IPS-NIHi7 (cell line): ENCODE data around the gene UXT.
"Not testable (repeated sequence)": the region's sequence is repeated elsewhere in the genome, so short reads cannot be mapped to it uniquely, and the experiment has no call there.

Experiments used
- DNase-seq: peaks from one replicate; pipeline ENCODE4 v3.0.0; 2012; ENCODE audit warnings: mixed read lengths; ENCODE audit errors: extremely low spot score

UXT gene

GRCh38 chrX:47614618-47615017, 44.4 kb downstream of the UXT start:
- DNase-seq, result no peak

- no peak for DNase-seq
Measured at GRCh38 chrX:47613082-47613481, 45.9 kb downstream of the UXT start.

GRCh38 chrX:47612418-47612817, 46.6 kb downstream of the UXT start:
- DNase-seq, result no peak

GRCh38 chrX:47611926-47612325, 47.1 kb downstream of the UXT start:
- DNase-seq, result no peak

GRCh38 chrX:47611489-47611888, 47.5 kb downstream of the UXT start:
- DNase-seq, result no peak

- DNase-seq, result no peak
Measured at GRCh38 chrX:47610511-47610910, 48.5 kb downstream of the UXT start.

- DNase-seq, result peak; percentile 56
Measured at GRCh38 chrX:47608130-47608810, 50.7 kb downstream of the UXT start.

GRCh38 chrX:47607091-47607490, 51.9 kb downstream of the UXT start:
- no peak for DNase-seq

- DNase-seq, result no peak
Measured at GRCh38 chrX:47605024-47605423, 54.0 kb downstream of the UXT start.

- DNase-seq, result not testable (repeated sequence)
Measured at GRCh38 chrX:47603125-47603524, 55.9 kb downstream of the UXT start.
